ENCODE measurements around the gene FBXW2. TPM values are rescaled to one million over a fixed set of nuclear protein-coding genes. Genes with fewer than 3 reads are reported as not detected.
"Not testable (repeated sequence)": the region's sequence is repeated elsewhere in the genome, so short reads cannot be mapped to it uniquely, and the experiment has no call there.

Gene FBXW2
- total and polyA plus RNA-seq, 4 donors = 34.7 to 50.0 (median 48.0) TPM

DNA sequence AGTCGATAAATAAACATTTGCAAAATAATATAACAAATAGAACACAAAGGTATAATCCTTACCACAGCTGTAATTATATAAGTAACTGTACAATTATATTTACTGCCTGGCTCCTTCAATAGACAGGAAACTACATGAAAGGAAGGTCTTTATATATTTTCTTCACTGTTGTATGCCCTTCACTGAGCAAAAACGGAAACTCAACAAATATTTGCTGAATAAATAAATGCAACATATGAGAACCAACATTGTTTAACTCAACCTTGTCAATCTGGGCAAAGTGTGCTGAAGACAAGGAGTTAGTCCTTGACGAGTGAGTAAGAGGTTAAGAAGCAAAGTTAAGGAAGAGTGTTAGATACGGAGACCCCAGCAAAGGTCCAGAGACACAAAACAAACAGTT is 26.9 kb upstream of the FBXW2 start:
- H3K9me3 ChIP-seq (ENCODE audit: control insufficient read depth, insufficient read depth, low read length) = no peaks in the 10 kb centered on the region
- H3K27ac ChIP-seq (ENCODE audit: low read depth, low read length) = no peak overlapping the region
- no peak overlapping the region for H3K4me3 ChIP-seq (ENCODE audit: low read depth, low read length)
- H3K27me3 ChIP-seq (ENCODE audit: control insufficient read depth, insufficient read depth, low read length) = no peaks in the 10 kb centered on the region
- WGBS (ENCODE audit: insufficient coverage) = 100% methylated on average over 2 of the region's 4 CpGs
- H3K4me1 ChIP-seq (ENCODE audit: control insufficient read depth, insufficient read depth, low read length) = no peaks in the 10 kb centered on the region
- DNase-seq (ENCODE audit: low read depth in 4 of 6, low spot score in 6 of 6) = no peak
- peaks cover 29% of the 10 kb centered on the region for H3K36me3 ChIP-seq (ENCODE audit: control insufficient read depth, insufficient read depth, low read length)

DNA sequence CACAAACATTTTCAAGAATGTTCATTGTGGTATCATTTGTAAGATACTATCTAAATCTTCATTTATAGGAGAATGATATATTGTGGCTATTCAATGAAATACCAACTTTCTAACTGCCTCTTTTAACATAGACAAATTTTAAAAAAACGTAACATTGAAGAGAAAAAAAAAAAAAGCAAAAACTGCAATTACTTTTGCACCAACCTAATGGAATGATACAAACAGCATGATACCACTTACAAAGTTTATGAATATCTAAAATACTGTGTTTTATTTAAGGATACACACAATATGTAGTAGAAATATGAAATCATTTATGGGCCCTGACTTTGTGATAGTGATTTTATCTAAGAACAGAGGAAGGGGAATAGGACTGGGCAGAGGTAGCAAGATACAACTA is 25.4 kb upstream of the FBXW2 start:
- H3K4me3 ChIP-seq (ENCODE audit: low read depth, low read length) = no peak overlapping the region
- DNase-seq (ENCODE audit: low read depth in 4 of 6, low spot score in 6 of 6) = no peak
- no peaks in the 10 kb centered on the region for H3K9me3 ChIP-seq (ENCODE audit: control insufficient read depth, insufficient read depth, low read length)
- H3K27ac ChIP-seq (ENCODE audit: low read depth, low read length) = no peak overlapping the region
- peaks cover 24% of the 10 kb centered on the region for H3K36me3 ChIP-seq (ENCODE audit: control insufficient read depth, insufficient read depth, low read length)
- WGBS (ENCODE audit: insufficient coverage) = no CpG with 5 or more reads among the region's 1 CpG
- H3K27me3 ChIP-seq (ENCODE audit: control insufficient read depth, insufficient read depth, low read length) = no peaks in the 10 kb centered on the region
- H3K4me1 ChIP-seq (ENCODE audit: control insufficient read depth, insufficient read depth, low read length) = no peaks in the 10 kb centered on the region

DNA sequence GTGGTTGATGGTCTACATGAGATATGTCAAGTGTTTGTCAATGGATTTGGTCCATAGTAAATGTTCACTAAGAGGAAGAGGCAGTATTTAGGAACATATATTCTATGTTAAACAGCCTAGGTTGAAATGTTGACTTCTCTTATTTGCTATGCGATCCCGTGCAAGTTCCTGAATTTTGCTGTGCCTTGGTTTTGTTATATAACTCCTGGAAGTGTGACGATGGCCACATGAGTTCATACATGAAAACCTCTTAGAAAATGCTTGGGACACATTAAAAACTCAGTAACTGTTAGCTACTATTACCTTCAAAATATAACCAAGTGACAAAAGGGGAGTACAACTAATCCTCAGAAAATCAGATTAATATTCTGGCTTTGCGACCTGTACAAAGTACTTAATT is 21.9 kb upstream of the FBXW2 start:
- Histone ChIP-seq H3K4me3 (ENCODE audit: low read depth, low read length) (no peak overlapping the region), H3K27ac (ENCODE audit: low read depth, low read length) (no peak overlapping the region), H3K36me3 (ENCODE audit: control insufficient read depth, insufficient read depth, low read length) (peaks cover 9% of the 10 kb centered on the region), H3K9me3 (ENCODE audit: control insufficient read depth, insufficient read depth, low read length) (peaks cover 2% of the 10 kb centered on the region), H3K27me3 (ENCODE audit: control insufficient read depth, insufficient read depth, low read length) (no peaks in the 10 kb centered on the region), H3K4me1 (ENCODE audit: control insufficient read depth, insufficient read depth, low read length) (no peaks in the 10 kb centered on the region)
- no CpG with 5 or more reads among the region's 4 CpGs for WGBS (ENCODE audit: insufficient coverage)
- no peak for DNase-seq (ENCODE audit: low read depth in 4 of 6, low spot score in 6 of 6)

DNA sequence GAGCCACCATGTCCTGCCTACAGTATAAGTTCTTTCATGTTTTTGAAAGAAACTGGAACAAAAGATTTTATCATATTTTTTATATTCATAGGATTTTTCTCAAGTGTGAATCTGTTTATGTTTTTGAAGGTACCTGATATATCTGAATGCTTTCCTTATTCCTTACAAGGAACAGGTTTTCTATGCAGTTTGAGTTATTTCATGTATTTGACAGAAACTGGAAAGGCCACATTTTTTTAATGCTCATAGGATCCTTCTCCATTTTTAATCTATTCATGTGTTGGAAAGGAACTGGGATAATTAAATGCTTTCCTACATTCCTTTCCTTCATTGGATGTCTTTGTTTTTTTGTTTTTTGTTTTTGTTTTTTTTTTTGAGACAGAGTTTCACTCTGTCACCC is 15.7 kb upstream of the FBXW2 start:
- Histone ChIP-seq H3K9me3 (ENCODE audit: control insufficient read depth, insufficient read depth, low read length) (peaks cover 9% of the 10 kb centered on the region), H3K4me1 (ENCODE audit: control insufficient read depth, insufficient read depth, low read length) (no peaks in the 10 kb centered on the region), H3K27ac (ENCODE audit: low read depth, low read length) (no peak overlapping the region), H3K27me3 (ENCODE audit: control insufficient read depth, insufficient read depth, low read length) (no peaks in the 10 kb centered on the region), H3K36me3 (ENCODE audit: control insufficient read depth, insufficient read depth, low read length) (no peaks in the 10 kb centered on the region), H3K4me3 (ENCODE audit: low read depth, low read length) (no peak overlapping the region)
- no peak for DNase-seq (ENCODE audit: low read depth in 4 of 6, low spot score in 6 of 6)

DNA sequence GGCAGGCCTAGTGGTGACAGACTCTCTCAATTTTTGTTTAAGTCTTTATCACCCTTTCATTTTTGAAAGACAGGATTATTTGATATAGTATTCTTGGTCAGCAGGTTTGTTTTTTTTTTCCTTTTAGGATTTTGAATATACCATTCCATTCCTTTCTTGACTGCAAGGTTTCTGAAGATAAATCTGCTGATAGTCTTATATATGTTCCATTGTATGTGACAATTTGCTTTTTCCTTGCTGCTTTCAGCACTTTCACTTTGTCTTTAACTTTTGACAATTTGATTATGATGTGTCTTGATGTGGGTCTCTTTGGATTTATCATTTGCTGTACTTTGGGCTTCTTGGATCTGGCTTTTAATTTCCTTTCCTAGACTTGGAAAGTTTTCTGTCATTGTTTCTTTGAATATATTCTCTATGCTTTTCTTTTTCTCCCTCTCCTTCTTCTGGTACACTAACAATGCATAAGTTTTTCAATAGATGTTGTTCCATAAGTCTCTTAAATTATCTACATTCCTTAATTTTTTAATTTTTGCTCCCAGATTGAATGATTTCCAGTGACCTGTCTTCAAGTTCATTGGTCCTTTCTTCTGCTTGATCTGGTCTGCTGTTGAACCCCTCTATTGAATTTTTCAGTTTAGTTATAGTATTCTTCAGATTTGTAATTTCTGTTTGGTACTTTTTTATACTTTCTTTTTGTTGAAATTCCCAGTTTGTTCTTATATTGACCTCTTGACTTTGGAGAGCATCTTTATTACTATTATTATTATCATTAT is 14.6 kb upstream of the FBXW2 start:
- Histone ChIP-seq H3K4me1 (ENCODE audit: control insufficient read depth, insufficient read depth, low read length) (no peaks in the 10 kb centered on the region), H3K4me3 (ENCODE audit: low read depth, low read length) (no peak overlapping the region), H3K27me3 (ENCODE audit: control insufficient read depth, insufficient read depth, low read length) (no peaks in the 10 kb centered on the region), H3K27ac (ENCODE audit: low read depth, low read length) (no peak overlapping the region), H3K9me3 (ENCODE audit: control insufficient read depth, insufficient read depth, low read length) (peaks cover 9% of the 10 kb centered on the region), H3K36me3 (ENCODE audit: control insufficient read depth, insufficient read depth, low read length) (no peaks in the 10 kb centered on the region)
- DNase-seq (ENCODE audit: low read depth in 4 of 6, low spot score in 6 of 6) = no peak

DNA sequence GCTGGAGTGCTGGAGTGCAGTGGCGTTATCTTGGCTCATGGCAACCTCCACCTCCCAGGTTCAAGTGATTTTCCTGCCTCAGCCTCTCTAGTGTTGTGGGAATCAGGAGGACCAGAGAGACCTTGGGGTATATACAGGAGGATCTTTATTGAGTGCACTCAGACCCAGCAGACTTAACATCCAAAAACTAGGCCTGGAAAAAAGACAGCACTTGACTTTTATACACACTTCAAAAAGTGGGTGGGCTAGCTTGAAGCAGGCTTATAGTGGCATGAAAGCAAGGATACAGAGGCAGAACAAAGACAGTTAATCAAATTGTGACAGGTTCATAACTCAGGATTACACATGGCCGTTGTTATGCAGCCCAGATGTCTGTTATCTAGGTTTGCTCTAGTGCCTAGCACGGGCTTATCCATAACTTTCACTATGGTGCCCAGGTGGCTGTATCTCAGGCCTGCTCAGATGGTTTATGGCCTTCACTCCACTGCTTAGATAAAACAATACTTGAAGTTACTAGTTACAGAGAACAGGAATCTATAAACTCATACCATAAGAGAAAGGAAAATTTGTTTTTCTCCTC is 11.7 kb upstream of the FBXW2 start:
- H3K9me3 ChIP-seq (ENCODE audit: control insufficient read depth, insufficient read depth, low read length) = not testable (repeated sequence)

DNA sequence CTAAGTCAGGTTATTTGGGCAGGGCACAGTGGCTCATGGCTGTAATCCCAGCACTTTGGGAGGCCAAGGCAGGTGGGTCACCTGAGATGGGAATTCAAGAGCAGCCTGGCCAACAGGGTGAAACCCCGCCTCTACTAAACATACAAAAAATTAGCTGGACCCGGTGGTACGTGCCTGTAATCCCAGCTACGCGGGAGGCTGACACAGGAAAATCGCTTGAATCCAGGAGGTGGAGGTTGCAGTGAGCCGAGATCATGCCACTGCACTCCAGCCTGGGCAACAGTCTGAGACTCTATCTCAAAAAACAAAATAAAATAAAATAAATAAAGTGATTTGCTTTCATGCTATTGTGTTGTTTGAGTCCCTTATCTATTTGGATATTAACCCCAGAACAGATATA is 8.2 kb upstream of the FBXW2 start:
- no peak for DNase-seq (ENCODE audit: low read depth in 4 of 6, low spot score in 6 of 6)
- Histone ChIP-seq H3K36me3 (ENCODE audit: control insufficient read depth, insufficient read depth, low read length) (no peaks in the 10 kb centered on the region), H3K27me3 (ENCODE audit: control insufficient read depth, insufficient read depth, low read length) (no peaks in the 10 kb centered on the region), H3K27ac (ENCODE audit: low read depth, low read length) (no peak overlapping the region), H3K9me3 (ENCODE audit: control insufficient read depth, insufficient read depth, low read length) (peaks cover under 1% of the 10 kb centered on the region), H3K4me1 (ENCODE audit: control insufficient read depth, insufficient read depth, low read length) (no peaks in the 10 kb centered on the region), H3K4me3 (ENCODE audit: low read depth, low read length) (no peak overlapping the region)
- no CpG with 5 or more reads among the region's 7 CpGs for WGBS (ENCODE audit: insufficient coverage)

More for the DNA sequence above, 11.7 kb upstream of the FBXW2 start:
- H3K27ac ChIP-seq (ENCODE audit: low read depth, low read length); DNase-seq (ENCODE audit: low read depth in 4 of 6, low spot score in 6 of 6); H3K36me3 ChIP-seq (ENCODE audit: control insufficient read depth, insufficient read depth, low read length); H3K27me3 ChIP-seq (ENCODE audit: control insufficient read depth, insufficient read depth, low read length); H3K4me3 ChIP-seq (ENCODE audit: low read depth, low read length); H3K4me1 ChIP-seq (ENCODE audit: control insufficient read depth, insufficient read depth, low read length): not testable (repeated sequence)
- 95% methylated on average over 2 of the region's 3 CpGs for WGBS (ENCODE audit: insufficient coverage)

DNA sequence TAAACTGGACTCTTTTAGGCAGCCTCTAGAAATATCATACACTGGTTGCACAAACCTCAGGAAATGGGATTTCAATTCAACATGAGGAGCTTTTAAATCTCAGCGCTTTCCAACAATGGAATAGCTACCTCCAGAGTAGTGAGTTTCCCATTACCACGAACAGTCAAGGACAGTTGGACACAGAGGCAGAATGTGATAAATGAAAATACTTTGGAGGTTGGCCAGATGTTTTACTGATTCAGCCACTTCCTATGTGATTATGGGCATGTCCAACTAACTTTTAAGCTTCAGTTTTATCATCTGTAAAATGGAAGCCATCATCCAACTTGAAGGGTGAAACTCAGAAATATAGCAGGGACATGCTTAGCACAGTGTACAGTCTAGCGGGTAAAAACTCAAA is 2.1 kb downstream of the FBXW2 start:
- no peaks in the 10 kb centered on the region for H3K27me3 ChIP-seq (ENCODE audit: control insufficient read depth, insufficient read depth, low read length)
- H3K9me3 ChIP-seq (ENCODE audit: control insufficient read depth, insufficient read depth, low read length) = no peaks in the 10 kb centered on the region
- H3K4me3 ChIP-seq (ENCODE audit: low read depth, low read length) = no peak overlapping the region
- DNase-seq (ENCODE audit: low read depth in 4 of 6, low spot score in 6 of 6) = no peak
- no peak overlapping the region for H3K27ac ChIP-seq (ENCODE audit: low read depth, low read length)
- 100% methylated on average over 2 of the region's 3 CpGs for WGBS (ENCODE audit: insufficient coverage)
- H3K36me3 ChIP-seq (ENCODE audit: control insufficient read depth, insufficient read depth, low read length) = peaks cover 10% of the 10 kb centered on the region
- H3K4me1 ChIP-seq (ENCODE audit: control insufficient read depth, insufficient read depth, low read length) = peaks cover 5% of the 10 kb centered on the region

DNA sequence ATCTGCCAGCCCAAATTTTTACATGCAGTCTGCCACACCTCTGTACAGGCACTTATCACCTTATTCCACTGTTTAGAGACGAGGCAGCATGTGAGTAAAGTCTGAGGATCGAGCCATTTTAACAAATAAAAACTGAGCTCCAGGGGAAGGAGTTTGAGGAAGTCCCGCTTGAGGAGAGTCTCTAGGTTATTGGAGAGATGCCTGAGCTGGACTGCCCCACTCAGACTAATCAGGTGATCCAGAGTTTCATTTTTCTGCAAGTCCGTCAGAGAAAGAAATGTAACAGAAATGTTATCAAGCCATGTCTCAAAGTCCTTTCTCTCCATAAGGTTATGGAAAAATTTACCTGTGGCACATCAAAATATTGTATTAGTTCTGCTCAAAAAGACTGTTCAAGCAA is 5.3 kb downstream of the FBXW2 start:
- Histone ChIP-seq H3K27me3 (ENCODE audit: control insufficient read depth, insufficient read depth, low read length) (no peaks in the 10 kb centered on the region), H3K4me1 (ENCODE audit: control insufficient read depth, insufficient read depth, low read length) (peaks cover 3% of the 10 kb centered on the region), H3K4me3 (ENCODE audit: low read depth, low read length) (no peak overlapping the region), H3K36me3 (ENCODE audit: control insufficient read depth, insufficient read depth, low read length) (peaks cover 15% of the 10 kb centered on the region), H3K9me3 (ENCODE audit: control insufficient read depth, insufficient read depth, low read length) (no peaks in the 10 kb centered on the region), H3K27ac (ENCODE audit: low read depth, low read length) (no peak overlapping the region)
- no peak for DNase-seq (ENCODE audit: low read depth in 4 of 6, low spot score in 6 of 6)
- WGBS (ENCODE audit: insufficient coverage) = no CpG with 5 or more reads among the region's 4 CpGs

DNA sequence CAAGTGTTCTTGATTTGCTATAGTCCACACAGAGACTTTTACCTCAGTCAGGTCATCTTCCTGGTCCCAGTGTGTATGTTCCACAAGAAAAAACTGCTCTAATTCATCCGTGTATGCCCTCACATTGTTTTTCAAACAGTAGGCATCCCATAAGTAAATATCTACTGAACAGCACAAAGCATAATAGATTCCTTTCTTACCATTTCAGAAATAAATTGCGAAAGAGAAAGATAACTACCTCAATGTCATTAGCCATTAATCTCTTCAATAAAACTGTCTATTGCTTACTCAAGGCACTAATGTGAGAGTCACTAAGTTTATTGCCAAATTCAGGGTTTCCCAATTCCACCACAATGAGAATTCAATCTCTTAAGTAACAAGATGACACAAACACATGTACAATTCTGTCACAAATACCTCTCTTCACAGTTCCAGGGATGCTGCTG is 9.6 kb downstream of the FBXW2 start:
- Histone ChIP-seq H3K27me3 (ENCODE audit: control insufficient read depth, insufficient read depth, low read length) (no peaks in the 10 kb centered on the region), H3K36me3 (ENCODE audit: control insufficient read depth, insufficient read depth, low read length) (peaks cover 10% of the 10 kb centered on the region), H3K27ac (ENCODE audit: low read depth, low read length) (no peak overlapping the region), H3K4me1 (ENCODE audit: control insufficient read depth, insufficient read depth, low read length) (peaks cover 3% of the 10 kb centered on the region), H3K4me3 (ENCODE audit: low read depth, low read length) (no peak overlapping the region), H3K9me3 (ENCODE audit: control insufficient read depth, insufficient read depth, low read length) (no peaks in the 10 kb centered on the region)
- no peak for DNase-seq (ENCODE audit: low read depth in 4 of 6, low spot score in 6 of 6)
- 56% methylated on average over 1 of the region's 2 CpGs for WGBS (ENCODE audit: insufficient coverage)

Measured in spinal cord (tissue), 10 donors.